ENCODE measurements around the gene PSMD3.
"Not testable (repeated sequence)": the region's sequence is repeated elsewhere in the genome, so short reads cannot be mapped to it uniquely, and the experiment has no call there.

Gene PSMD3

DNA sequence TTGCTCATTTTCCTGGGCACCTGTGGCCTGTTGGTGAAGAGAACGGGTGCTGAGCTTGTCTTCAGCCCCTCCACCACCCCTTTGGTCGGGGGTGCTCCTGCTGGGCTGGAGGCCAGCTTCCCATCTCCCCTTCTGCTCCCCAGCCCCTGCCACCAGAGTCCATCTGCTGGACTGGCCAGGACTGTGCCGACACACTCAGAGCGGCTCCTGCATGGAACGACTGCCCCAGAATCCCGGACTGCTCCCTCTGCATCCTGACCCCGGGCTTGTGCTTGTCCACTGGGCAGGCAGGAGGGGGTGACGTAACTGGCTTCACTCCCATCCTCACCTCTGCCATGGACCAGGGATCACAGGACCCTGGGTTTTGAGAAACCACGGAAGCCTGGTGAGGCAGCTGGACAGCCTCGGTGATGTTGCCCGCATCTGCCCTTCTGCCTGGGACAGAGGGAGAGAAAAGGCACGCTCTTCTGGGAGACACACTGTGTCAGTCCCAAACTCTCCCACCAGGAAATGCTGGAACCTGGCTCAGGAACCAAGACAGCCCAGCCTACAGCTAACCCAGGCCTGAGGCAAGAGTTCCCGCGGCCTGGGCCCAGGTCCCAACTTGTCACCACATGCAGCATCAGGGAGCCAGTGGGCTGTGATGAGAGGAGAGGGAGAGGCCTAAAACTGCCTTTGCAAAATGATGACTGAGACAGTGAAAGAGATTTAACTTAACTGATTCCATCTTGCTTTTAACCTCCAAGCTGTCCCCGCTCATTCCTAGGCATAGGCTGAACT is 33.9 kb upstream of the PSMD3 start:
- H3K36me3 ChIP-seq, result no peaks in the 10 kb centered on the region
- peaks cover 0 to 8% (median 2%) of the 10 kb centered on the region in 4 donors for H3K4me1 ChIP-seq
- no peaks in the 10 kb centered on the region for H3K9me3 ChIP-seq
- no peak overlapping the region for H3K27ac ChIP-seq
- intact Hi-C loops (cut with DNase I; ENCODE audit: low total_unique reads), result no loop called here
- no peak overlapping the region for H3K4me3 ChIP-seq
- H3K27me3 ChIP-seq, result peaks cover 0 to 16% of the 10 kb centered on the region in 2 donors
- TF ChIP-seq, protein P1, sequence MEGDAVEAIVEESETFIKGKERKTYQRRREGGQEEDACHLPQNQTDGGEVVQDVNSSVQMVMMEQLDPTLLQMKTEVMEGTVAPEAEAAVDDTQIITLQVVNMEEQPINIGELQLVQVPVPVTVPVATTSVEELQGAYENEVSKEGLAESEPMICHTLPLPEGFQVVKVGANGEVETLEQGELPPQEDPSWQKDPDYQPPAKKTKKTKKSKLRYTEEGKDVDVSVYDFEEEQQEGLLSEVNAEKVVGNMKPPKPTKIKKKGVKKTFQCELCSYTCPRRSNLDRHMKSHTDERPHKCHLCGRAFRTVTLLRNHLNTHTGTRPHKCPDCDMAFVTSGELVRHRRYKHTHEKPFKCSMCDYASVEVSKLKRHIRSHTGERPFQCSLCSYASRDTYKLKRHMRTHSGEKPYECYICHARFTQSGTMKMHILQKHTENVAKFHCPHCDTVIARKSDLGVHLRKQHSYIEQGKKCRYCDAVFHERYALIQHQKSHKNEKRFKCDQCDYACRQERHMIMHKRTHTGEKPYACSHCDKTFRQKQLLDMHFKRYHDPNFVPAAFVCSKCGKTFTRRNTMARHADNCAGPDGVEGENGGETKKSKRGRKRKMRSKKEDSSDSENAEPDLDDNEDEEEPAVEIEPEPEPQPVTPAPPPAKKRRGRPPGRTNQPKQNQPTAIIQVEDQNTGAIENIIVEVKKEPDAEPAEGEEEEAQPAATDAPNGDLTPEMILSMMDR (IDR thresholded peaks at IDR 0.05), result no peak
- DNase-seq, result no peak

DNA sequence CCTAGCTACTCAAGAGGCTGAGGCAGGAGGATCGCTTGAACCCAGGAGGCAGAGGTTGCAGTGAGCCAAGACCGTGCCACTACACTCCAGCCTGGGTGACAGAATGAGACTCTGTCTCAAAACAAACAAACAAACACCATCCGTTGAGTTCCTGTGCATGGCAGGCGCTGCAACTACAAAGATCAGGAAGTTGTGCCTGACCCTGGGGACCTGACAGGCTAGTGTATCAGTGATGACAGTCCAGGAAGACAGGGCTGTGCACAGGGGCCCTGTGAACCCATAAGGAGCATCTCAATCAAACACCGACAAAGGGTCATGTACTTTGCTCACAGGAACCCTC is 32.1 kb upstream of the PSMD3 start:
- H3K27ac ChIP-seq; H3K9me3 ChIP-seq; H3K36me3 ChIP-seq; H3K27me3 ChIP-seq; DNase-seq; intact Hi-C loops (cut with DNase I; ENCODE audit: low total_unique reads); H3K4me3 ChIP-seq: not testable (repeated sequence)
- H3K4me1 ChIP-seq, result peaks cover 0 to 16% (median 9%) of the 10 kb centered on the region in 4 donors

DNA sequence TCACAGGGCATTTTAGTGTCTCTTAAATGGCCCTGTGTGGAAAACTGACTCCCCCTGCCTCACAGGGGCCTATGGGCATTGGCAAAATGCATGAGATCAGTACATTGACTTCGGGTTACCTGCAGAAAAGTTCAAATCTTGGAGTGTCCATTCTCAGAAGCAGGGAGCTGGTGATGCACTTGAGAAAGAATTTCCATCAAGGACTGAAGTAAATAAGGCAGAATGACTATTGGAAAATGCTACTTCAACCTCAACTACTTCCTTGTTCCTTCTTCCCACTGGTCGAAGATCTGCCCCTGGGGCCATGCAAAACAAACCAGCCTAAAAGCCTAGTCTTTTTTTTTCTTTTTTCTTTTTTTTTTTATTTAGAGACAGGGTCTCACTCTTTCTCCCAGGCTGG is 31.6 kb upstream of the PSMD3 start:
- no peak overlapping the region for H3K4me3 ChIP-seq
- H3K4me1 ChIP-seq, result peaks cover 0 to 16% (median 10%) of the 10 kb centered on the region in 4 donors
- intact Hi-C loops (cut with DNase I; ENCODE audit: low total_unique reads), result no loop called here
- H3K27me3 ChIP-seq, result peaks cover 0 to 1% of the 10 kb centered on the region in 2 donors
- no peaks in the 10 kb centered on the region for H3K36me3 ChIP-seq
- H3K27ac ChIP-seq, result no peak overlapping the region
- no peak for DNase-seq
- no peaks in the 10 kb centered on the region for H3K9me3 ChIP-seq
- TF ChIP-seq, protein P1 (IDR thresholded peaks at IDR 0.05), result no peak

DNA sequence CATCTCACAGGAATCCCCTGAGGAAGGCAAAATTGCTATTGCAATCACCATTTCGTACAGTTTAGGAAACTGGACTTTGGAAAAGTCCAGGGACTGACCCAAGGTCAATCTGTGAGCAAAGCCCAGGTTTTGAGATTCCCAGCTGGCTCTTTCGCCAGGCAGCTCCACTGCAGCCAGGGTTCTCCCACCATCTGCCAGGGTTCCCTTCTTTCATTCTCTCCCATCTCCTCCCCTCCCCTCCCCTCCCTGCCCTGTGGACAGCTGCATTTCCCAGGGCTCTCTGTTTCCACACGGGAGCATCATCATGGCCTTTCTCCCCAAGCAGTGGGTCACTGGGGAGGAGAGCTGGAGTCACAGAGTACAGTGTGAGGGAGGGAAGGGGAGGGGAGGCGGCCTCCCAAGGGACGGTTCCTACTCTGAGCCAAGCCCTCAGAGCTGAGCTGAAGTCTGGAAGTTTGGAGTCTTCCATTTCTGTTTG is 29.7 kb upstream of the PSMD3 start:
- H3K36me3 ChIP-seq, result no peaks in the 10 kb centered on the region
- TF ChIP-seq, protein P1 (IDR thresholded peaks at IDR 0.05), result no peak
- no peaks in the 10 kb centered on the region for H3K9me3 ChIP-seq
- no peak for DNase-seq
- peaks cover 0 to 16% (median 8%) of the 10 kb centered on the region in 4 donors for H3K4me1 ChIP-seq
- H3K4me3 ChIP-seq, result no peak overlapping the region
- intact Hi-C loops (cut with DNase I; ENCODE audit: low total_unique reads), result no loop called here
- H3K27ac ChIP-seq, result no peak overlapping the region
- H3K27me3 ChIP-seq, result no peaks in the 10 kb centered on the region

GRCh38 chr17:39951924-39952679 is 28.5 kb upstream of the PSMD3 start:
- H3K4me3 ChIP-seq, result peak overlapping the region; percentile 46 to 55
- intact Hi-C loops (cut with DNase I; ENCODE audit: low total_unique reads), result no loop called here

More at GRCh38 chr17:39951924-39952679, 28.5 kb upstream of the PSMD3 start:
- H3K36me3 ChIP-seq, result no peaks in the 10 kb centered on the region
- H3K27me3 ChIP-seq, result no peaks in the 10 kb centered on the region
- peaks cover 0 to 16% (median 8%) of the 10 kb centered on the region in 4 donors for H3K4me1 ChIP-seq
- peak overlapping the region in 1 of 2 donors; percentile 67 for H3K27ac ChIP-seq
- H3K9me3 ChIP-seq, result no peaks in the 10 kb centered on the region
- TF ChIP-seq, protein P1 (IDR thresholded peaks at IDR 0.05), result no peak
- peak in 1 of 2 donors; percentile 74 for DNase-seq

Data from tibial artery (tissue), 4 donors.